HL-60 (cell line): ENCODE data around the gene SOX6.

Experiments used
- DNase-seq, 2 experiments: peaks; one replicate each; pipeline ENCODE4 v3.0.0-alpha.2; 2010 to 2020; ENCODE audit warnings: low read depth in 1 of 2, low spot score in 1 of 2
- H3K27ac ChIP-seq: fragments of 250-450 bp; sonication (Bioruptor Pico); replicated peaks from 2 replicates; pipeline ENCODE4 v1.5.1; 2020; ENCODE audit warnings: mild to moderate bottlenecking, moderate library complexity
- H3K27me3 ChIP-seq: fragments of 250-450 bp; sonication (Bioruptor Pico); 2 replicates; pipeline ENCODE4 v1.5.1; 2021; ENCODE audit warnings: mild to moderate bottlenecking, moderate library complexity; ENCODE audit not compliant: insufficient read depth, poor library complexity, severe bottlenecking
- H3K4me3 ChIP-seq: replicated peaks from 2 replicates; pipeline ENCODE4 v1.5.1; 2011; ENCODE audit warnings: mild to moderate bottlenecking, control low read depth, low read length; ENCODE audit not compliant: insufficient read depth
- CTCF ChIP-seq: IDR thresholded peaks from one replicate; pipeline ENCODE4 v1.5.1; 2011; ENCODE audit warnings: low read length, control low read depth, inconsistent platforms; ENCODE audit not compliant: insufficient read depth
- GABPA ChIP-seq: IDR thresholded peaks from 2 replicates; pipeline ENCODE4 v1.6.1; 2012; ENCODE audit warnings: low read depth
- POLR2AphosphoS5 ChIP-seq: IDR thresholded peaks from 2 replicates; pipeline ENCODE4 v1.6.1; 2012; ENCODE audit warnings: low read depth
- REST ChIP-seq: IDR thresholded peaks from 2 replicates; pipeline ENCODE4 v1.6.1; 2012; ENCODE audit warnings: low read depth; ENCODE audit not compliant: insufficient replicate concordance
- SPI1 ChIP-seq: IDR thresholded peaks from 2 replicates; pipeline ENCODE4 v1.6.1; 2012; ENCODE audit warnings: low read depth, mild to moderate bottlenecking, borderline replicate concordance

SOX6 gene

GRCh38 chr11:16186680-16187079 lies 169.7 kb downstream of the SOX6 start:
- Histone ChIP-seq H3K27ac (no peak overlapping the region), H3K4me3 (no peak overlapping the region), H3K27me3 (no peaks in the 10 kb centered on the region)
- DNase-seq: no peak
- TF ChIP-seq POLR2AphosphoS5 (no peak), SPI1 (no peak), CTCF (no peak), REST (no peak), GABPA (no peak)

- H3K27ac ChIP-seq: no peak overlapping the region
- H3K27me3 ChIP-seq: no peaks in the 10 kb centered on the region
- TF ChIP-seq POLR2AphosphoS5 (no peak), CTCF (no peak), REST (no peak), GABPA (no peak), SPI1 (no peak)
Observed at GRCh38 chr11:16185042-16185441, 171.3 kb downstream of the SOX6 start.

GRCh38 chr11:16184588-16184987 lies 171.8 kb downstream of the SOX6 start:
- Histone ChIP-seq H3K4me3 (no peak overlapping the region), H3K27me3 (no peaks in the 10 kb centered on the region), H3K27ac (no peak overlapping the region)
- TF ChIP-seq CTCF: no peak
- no peak for TF ChIP-seq GABPA
- TF ChIP-seq REST: no peak
- no peak for TF ChIP-seq POLR2AphosphoS5
- TF ChIP-seq SPI1: no peak
- no peak for DNase-seq

More at GRCh38 chr11:16185042-16185441, 171.3 kb downstream of the SOX6 start:
- no peak overlapping the region for H3K4me3 ChIP-seq
- no peak for DNase-seq
